ENCODE measurements around the gene SGCD.

SGCD gene

DNA sequence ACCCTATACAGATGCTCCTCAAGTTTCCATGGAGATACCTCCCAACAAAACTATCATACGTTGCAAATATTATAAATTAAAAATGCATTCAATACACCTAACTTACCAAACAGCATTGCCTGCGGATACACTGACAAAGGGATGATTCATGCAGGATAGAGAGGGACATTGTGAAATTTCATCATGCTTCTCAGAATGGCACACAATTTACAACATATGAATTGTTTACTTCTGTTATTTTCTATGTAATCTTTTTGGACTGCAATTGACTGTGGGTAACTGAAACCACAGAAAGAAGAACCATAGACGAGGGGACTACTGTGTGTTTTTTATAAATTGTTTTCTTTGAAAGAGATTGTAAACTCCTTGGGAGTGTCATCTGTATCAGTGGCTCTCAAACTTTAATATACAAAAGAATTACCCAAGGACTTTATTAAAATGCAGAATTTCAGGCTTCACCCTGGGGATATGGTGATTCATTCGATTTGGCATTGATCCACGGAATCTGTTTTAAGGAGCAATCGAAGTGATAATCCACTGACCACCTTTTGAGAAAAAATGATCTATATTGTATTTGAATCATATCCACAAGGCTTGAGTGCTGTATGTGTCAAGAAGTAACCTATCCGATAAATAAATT, 146.4 kb downstream of the SGCD start:
- H3K9me3 Mint-ChIP-seq: no peaks in the 10 kb centered on the region

DNA sequence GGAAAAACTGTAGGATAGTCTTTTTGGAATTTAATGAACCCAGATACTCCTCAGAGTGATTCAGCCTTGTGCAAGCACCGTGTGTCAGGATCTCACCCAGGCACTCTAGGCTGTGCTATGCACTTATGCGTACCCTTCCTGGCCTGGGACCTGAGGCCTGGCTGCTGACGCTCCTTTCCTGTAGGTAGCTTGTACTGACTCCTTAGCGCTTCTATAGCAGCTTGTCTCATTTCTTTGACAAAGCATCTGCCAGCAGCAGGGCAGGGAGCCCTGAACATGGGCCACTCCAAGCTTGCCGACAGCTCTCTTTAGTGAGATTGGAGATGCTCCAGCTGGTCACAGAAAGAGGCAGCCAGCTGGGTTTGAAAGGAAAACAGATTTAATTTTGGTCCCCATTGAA, 147.3 kb downstream of the SGCD start:
- no peaks in the 10 kb centered on the region for H3K36me3 Mint-ChIP-seq (ENCODE audit: low read depth)
- DNase-seq (ENCODE audit: low spot score): no peak

More for the DNA sequence above, 146.4 kb downstream of the SGCD start:
- no peak for DNase-seq (ENCODE audit: low spot score)
- no peak overlapping the region for H3K27ac Mint-ChIP-seq
- no peak overlapping the region for H3K4me3 Mint-ChIP-seq
- no peaks in the 10 kb centered on the region for H3K36me3 Mint-ChIP-seq (ENCODE audit: low read depth)
- no peaks in the 10 kb centered on the region for H3K27me3 Mint-ChIP-seq (ENCODE audit: low read depth)
- no peaks in the 10 kb centered on the region for H3K4me1 Mint-ChIP-seq (ENCODE audit: low read depth)

DNA sequence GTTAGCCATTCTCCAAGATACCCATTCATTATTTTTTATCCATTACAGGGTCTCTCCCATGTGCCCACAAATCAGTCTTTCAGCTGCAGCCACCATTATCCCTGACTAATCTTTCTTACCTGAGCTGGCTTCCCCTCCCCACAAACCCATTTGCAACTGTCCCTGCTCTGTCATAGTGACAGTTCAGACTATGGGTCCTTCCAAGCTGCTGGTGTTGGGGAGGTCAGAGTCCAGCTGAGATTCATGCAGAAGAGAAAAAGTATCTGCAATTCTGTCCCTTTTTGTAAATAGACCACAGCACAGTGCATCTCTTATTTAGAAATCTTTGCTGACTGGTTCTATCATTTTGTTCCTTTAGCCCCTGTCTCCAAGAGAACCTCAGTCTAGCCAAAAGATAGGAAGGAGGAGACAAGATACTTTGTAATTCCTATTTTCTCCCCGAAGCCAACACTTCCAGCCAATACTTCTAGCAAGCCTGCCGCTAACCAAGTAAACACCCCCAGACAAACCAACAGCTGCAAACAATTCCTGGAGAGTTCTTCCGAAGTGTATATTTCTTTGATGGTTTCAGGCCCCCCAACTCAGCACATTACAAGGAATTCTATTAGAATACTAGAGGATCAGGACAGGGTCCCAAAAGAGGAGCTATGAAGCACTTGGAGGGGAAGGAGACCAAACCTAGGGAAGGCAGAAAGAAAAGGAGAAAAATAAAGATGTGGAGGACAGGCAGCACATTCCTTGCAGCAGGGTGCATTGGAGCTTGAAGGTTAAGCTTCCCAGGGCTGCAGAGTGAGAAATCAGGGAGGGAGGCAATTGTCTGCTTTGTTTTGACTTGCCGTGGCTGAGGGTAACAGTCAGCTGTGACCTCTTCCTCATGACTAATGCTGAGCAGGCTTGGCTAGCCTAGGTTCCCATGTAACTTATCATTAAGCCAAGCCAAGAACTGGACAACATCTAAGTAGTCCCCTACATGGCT, 148.5 kb downstream of the SGCD start:
- Mint-ChIP-seq H3K36me3 (ENCODE audit: low read depth) (no peaks in the 10 kb centered on the region), H3K27me3 (ENCODE audit: low read depth) (no peaks in the 10 kb centered on the region), H3K27ac (no peak overlapping the region), H3K9me3 (no peaks in the 10 kb centered on the region), H3K4me3 (no peak overlapping the region), H3K4me1 (ENCODE audit: low read depth) (no peaks in the 10 kb centered on the region)
- DNase-seq (ENCODE audit: low spot score): no peak

More for the DNA sequence above, 147.3 kb downstream of the SGCD start:
- Mint-ChIP-seq H3K27ac (no peak overlapping the region), H3K27me3 (ENCODE audit: low read depth) (no peaks in the 10 kb centered on the region), H3K4me3 (no peak overlapping the region), H3K4me1 (ENCODE audit: low read depth) (no peaks in the 10 kb centered on the region), H3K9me3 (no peaks in the 10 kb centered on the region)

DNA sequence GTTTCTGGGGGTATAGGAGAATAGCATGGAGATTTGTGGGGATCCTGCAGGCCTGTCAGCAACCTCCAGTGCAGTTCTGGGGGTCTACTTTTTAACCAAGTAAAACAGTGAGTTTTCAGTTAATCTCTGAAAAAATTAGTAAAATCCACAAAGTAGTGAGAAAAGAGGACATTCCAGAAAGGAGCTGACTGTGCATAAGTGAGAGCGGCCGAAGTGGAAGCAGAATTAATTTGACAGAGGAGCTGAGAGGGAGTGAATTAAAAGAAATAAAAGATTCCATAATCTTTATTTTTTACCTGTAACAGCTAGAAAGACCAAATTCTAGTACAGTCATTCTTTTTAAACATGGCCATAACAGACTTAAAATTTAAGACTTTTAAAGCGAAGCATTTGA, 149.2 kb downstream of the SGCD start:
- DNase-seq (ENCODE audit: low spot score): no peak
- Mint-ChIP-seq H3K36me3 (ENCODE audit: low read depth) (no peaks in the 10 kb centered on the region), H3K4me1 (ENCODE audit: low read depth) (no peaks in the 10 kb centered on the region), H3K27ac (no peak overlapping the region), H3K9me3 (no peaks in the 10 kb centered on the region), H3K27me3 (ENCODE audit: low read depth) (no peaks in the 10 kb centered on the region), H3K4me3 (no peak overlapping the region)

DNA sequence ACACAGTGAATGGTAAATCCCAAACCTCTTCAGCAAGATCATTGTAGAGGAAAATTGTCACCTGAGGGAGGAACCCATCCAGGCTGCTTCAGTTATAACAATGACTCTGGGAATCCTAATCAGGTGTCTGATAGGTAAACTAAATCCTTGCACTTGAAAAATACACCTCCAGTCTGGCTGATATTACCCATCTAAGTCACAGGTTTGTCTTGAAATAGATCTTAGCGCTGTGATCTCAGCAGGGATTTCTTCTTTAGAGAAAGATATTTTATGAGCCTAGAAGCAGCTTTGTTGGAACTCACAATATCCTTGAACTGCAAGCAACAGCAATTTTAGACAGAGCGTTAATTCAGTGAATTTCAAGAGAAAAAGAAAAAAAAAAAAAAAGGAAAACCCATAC, 149.7 kb downstream of the SGCD start:
- Mint-ChIP-seq H3K27ac (no peak overlapping the region), H3K4me1 (ENCODE audit: low read depth) (no peaks in the 10 kb centered on the region), H3K27me3 (ENCODE audit: low read depth) (no peaks in the 10 kb centered on the region), H3K9me3 (no peaks in the 10 kb centered on the region), H3K36me3 (ENCODE audit: low read depth) (no peaks in the 10 kb centered on the region), H3K4me3 (no peak overlapping the region)
- DNase-seq (ENCODE audit: low spot score): no peak

DNA sequence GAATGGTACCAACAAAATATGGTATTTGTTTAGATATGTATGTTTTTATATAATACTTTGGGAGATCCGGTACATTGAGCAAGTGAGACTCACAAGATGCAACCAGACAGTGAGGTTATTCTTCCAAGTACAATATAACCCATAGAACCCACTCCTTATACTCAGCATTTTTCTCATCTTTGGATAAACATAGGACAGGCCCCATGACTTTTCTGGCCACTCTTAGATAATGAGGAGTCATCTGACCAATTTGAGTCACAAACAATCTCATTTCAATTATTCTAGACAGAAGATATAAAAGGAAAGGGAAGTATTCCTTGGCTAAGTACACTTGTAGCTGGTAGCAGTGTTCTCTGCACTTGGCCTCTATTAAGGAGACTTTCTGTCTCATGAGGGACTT, 150.2 kb downstream of the SGCD start:
- no peaks in the 10 kb centered on the region for H3K4me1 Mint-ChIP-seq (ENCODE audit: low read depth)
- no peaks in the 10 kb centered on the region for H3K9me3 Mint-ChIP-seq
- H3K27me3 Mint-ChIP-seq (ENCODE audit: low read depth): no peaks in the 10 kb centered on the region

DNA sequence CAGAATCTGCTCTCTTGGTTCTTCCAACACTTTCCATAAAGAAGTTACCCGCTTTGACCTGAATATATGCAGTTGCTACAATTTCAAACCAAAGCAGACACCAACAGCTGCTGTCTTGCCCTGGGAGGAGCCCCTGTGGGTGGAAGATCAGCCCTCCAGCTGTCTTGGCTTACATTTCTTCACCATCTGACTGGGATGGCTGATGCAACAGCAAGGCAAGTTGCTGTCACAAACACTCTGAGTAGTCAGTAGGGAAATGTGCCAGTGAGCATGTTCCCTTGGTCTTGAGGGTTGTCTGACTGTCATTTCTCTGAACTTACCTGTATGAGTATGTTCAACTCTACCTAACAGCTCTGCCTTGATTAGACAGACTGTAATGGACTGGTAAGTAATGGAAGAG, 152.9 kb downstream of the SGCD start:
- Mint-ChIP-seq H3K4me1 (ENCODE audit: low read depth) (no peaks in the 10 kb centered on the region), H3K36me3 (ENCODE audit: low read depth) (no peaks in the 10 kb centered on the region), H3K27me3 (ENCODE audit: low read depth) (no peaks in the 10 kb centered on the region), H3K9me3 (no peaks in the 10 kb centered on the region), H3K4me3 (no peak overlapping the region), H3K27ac (no peak overlapping the region)
- DNase-seq (ENCODE audit: low spot score): no peak

More for the DNA sequence above, 150.2 kb downstream of the SGCD start:
- no peak overlapping the region for H3K4me3 Mint-ChIP-seq
- no peak overlapping the region for H3K27ac Mint-ChIP-seq
- H3K36me3 Mint-ChIP-seq (ENCODE audit: low read depth): no peaks in the 10 kb centered on the region
- no peak for DNase-seq (ENCODE audit: low spot score)

DNA sequence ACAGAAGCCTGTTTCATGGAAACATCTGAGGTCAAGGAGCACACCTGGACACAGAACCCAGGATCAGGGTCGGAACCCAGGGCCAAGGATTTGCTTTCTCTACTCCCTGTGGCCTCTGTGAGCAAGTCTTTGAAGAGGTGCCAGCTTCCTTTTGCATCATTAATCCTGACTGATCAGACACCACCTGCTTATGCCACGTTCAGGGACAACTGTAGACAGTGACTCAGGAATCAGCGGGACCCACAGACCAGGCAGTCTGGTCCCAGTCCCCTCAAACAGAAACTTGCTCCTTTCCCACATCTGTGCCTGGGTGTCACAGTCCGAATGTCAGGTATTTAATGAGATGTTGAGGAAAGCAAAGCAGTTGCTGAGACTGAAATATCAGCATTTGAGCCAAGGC, 154.8 kb downstream of the SGCD start:
- DNase-seq (ENCODE audit: low spot score): no peak
- Mint-ChIP-seq H3K27ac (no peak overlapping the region), H3K36me3 (ENCODE audit: low read depth) (no peaks in the 10 kb centered on the region), H3K4me1 (ENCODE audit: low read depth) (no peaks in the 10 kb centered on the region), H3K9me3 (no peaks in the 10 kb centered on the region), H3K4me3 (no peak overlapping the region), H3K27me3 (ENCODE audit: low read depth) (no peaks in the 10 kb centered on the region)

DNA sequence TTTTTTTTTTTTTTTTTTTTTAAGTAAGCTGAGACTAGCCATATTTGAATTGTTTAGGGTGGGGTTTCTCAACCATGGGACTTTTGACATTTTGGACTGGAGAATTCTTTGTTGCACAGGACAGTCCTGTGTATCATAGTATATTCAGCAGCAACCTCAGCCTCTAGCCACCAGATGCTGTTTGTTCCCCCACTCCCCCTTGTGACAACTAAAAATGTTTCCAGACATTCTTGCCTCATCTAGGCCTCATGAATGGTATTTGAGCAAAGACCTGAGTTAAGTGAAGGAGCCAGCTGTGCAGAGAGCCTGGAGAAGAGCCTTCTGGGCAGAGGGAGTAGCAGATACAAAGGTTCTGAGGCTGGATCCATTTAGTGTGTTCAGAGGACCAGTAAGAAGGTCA, 155.9 kb downstream of the SGCD start:
- Mint-ChIP-seq H3K4me1 (ENCODE audit: low read depth) (no peaks in the 10 kb centered on the region), H3K27ac (no peak overlapping the region)

DNA sequence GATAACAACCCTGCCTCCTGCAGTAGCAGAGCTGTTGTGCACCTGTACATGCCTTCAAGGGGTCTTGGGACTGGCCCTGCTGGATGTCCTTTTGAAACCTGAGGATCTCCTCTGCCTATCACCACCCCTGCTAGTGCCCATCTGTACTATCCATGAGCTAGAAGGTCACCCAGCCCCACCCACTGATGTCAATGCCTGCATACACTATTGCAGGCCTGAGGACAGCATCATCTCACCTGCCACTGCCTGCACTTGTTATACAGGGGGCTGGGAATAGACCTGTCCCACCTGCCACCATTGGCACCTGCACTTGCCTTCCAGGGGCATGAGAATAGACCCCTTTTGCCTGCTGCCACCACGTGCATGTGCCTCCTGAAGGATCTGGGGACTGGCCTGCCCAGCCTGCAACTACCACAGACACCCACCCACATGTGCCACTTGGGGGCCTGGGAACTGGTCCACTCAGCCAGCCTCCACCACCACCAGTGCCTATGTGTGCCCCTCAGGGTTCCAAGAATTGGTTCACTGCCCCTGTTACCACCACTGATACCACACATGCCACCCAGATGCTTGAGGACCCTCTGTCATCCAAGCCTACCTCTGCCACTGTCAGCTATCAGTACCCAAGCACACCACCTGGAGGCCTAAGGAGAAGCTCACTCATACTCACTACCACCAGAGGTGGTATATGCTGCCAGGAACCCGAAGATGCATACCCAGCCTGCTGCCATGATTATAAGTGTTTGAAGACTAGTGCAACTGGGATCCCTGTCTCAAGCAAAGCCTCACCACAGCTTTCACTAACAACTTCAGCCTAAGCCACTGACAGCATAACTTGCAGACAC, 159.7 kb downstream of the SGCD start:
- no peaks in the 10 kb centered on the region for H3K4me1 Mint-ChIP-seq (ENCODE audit: low read depth)
- no peak overlapping the region for H3K4me3 Mint-ChIP-seq
- H3K27ac Mint-ChIP-seq: no peak overlapping the region
- DNase-seq (ENCODE audit: low spot score): no peak
- H3K9me3 Mint-ChIP-seq: peaks cover 10% of the 10 kb centered on the region
- H3K36me3 Mint-ChIP-seq (ENCODE audit: low read depth): no peaks in the 10 kb centered on the region
- no peaks in the 10 kb centered on the region for H3K27me3 Mint-ChIP-seq (ENCODE audit: low read depth)

More for the DNA sequence above, 155.9 kb downstream of the SGCD start:
- no peak for DNase-seq (ENCODE audit: low spot score)
- Mint-ChIP-seq H3K9me3 (peaks cover 6% of the 10 kb centered on the region), H3K36me3 (ENCODE audit: low read depth) (no peaks in the 10 kb centered on the region), H3K4me3 (no peak overlapping the region), H3K27me3 (ENCODE audit: low read depth) (no peaks in the 10 kb centered on the region)

DNA sequence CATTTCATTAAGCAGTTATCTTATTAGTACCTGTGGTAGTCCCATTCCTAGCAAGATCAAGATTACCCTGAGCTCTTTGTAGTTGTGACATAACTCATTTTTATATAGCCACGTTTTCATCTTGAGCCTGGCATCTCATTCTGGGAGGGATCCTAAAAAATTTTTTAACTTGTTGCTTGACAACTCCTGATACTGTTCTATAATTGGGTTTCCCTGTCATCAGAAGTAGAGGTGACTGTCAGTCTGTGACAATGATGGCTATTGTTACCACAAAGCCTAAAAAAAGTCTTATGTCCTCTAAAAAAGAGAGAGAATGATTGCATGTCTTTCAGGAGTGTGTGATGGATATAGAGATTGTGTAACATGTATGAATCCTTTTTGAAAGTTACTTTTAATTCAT, 164.8 kb downstream of the SGCD start:
- Mint-ChIP-seq H3K4me1 (ENCODE audit: low read depth) (no peaks in the 10 kb centered on the region), H3K9me3 (peaks cover 10% of the 10 kb centered on the region)

DNA sequence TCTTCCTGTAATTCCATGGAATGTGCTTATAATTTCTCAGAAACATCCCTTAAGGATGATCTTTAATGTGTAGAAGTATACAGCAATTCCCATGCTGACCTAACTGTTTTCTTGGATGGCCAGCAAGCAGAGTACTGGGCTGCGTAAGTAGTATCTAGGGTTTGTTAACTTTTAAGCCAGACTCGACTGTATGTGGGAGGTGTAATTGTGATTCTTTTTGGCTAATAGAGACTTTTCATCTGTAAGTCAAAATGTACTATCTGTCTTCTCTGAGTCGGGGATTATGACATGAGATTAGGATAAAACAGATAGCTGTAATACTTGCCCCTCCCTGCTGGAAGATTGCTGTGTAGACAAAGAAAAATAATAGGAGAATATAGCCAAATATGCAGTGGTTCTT, 169.3 kb downstream of the SGCD start:
- peaks cover 2% of the 10 kb centered on the region for H3K27me3 Mint-ChIP-seq (ENCODE audit: low read depth)
- no peak overlapping the region for H3K27ac Mint-ChIP-seq

More for the DNA sequence above, 164.8 kb downstream of the SGCD start:
- no peak for DNase-seq (ENCODE audit: low spot score)
- Mint-ChIP-seq H3K27ac (no peak overlapping the region), H3K27me3 (ENCODE audit: low read depth) (peaks cover 2% of the 10 kb centered on the region), H3K36me3 (ENCODE audit: low read depth) (no peaks in the 10 kb centered on the region), H3K4me3 (no peak overlapping the region)

DNA sequence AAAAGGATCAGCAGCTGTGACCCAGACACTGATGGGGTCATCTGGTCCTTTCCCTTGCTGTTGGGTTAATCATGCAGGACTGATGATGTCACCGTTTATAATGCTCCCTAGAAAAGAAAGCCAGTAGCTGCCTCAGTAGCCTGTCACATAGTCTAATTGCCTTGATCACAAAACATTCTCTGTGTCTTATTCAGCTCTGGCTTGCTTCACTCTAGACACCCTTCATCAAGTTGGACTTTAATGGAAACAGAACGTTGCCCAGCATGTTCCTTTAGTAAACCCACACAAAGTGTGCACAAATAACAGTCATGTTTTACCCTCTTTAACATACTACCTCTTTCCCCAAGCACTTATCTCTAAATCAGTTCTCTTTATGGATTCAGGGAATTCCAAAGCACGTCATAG, 170.8 kb downstream of the SGCD start:
- no peaks in the 10 kb centered on the region for H3K4me1 Mint-ChIP-seq (ENCODE audit: low read depth)
- no peak for DNase-seq (ENCODE audit: low spot score)
- H3K27ac Mint-ChIP-seq: no peak overlapping the region
- no peak overlapping the region for H3K4me3 Mint-ChIP-seq
- no peaks in the 10 kb centered on the region for H3K36me3 Mint-ChIP-seq (ENCODE audit: low read depth)
- H3K9me3 Mint-ChIP-seq: no peaks in the 10 kb centered on the region
- no peaks in the 10 kb centered on the region for H3K27me3 Mint-ChIP-seq (ENCODE audit: low read depth)

More for the DNA sequence above, 169.3 kb downstream of the SGCD start:
- Mint-ChIP-seq H3K4me3 (no peak overlapping the region), H3K4me1 (ENCODE audit: low read depth) (no peaks in the 10 kb centered on the region), H3K9me3 (no peaks in the 10 kb centered on the region), H3K36me3 (ENCODE audit: low read depth) (no peaks in the 10 kb centered on the region)
- DNase-seq (ENCODE audit: low spot score): no peak

All from T-helper 2 cell treated with Interferon-gamma antibody and Interleukin-4, amounts not matched to agents 5 μg/mL and 100 μg/mL, for 36 hours (primary cell).